ENCODE results near the gene LNX1. TPM values are rescaled to one million over a fixed set of nuclear protein-coding genes. Genes with fewer than 3 reads are reported as not detected.

LNX1 gene
- total RNA-seq, 1 donor from 2014 or later, result 4.2 TPM

- H3K27ac ChIP-seq (ENCODE audit: low read depth, low read length), result no peak overlapping the region
- no peaks in the 10 kb centered on the region for H3K9me3 ChIP-seq (ENCODE audit: control insufficient read depth in 3 of 3, low read length in 3 of 3)
- no peaks in the 10 kb centered on the region for H3K4me1 ChIP-seq (ENCODE audit: control insufficient read depth in 3 of 3, insufficient read depth in 3 of 3, low read length in 3 of 3)
- no peak overlapping the region for H3K9ac ChIP-seq (ENCODE audit: low read depth in 1 of 3, low read length in 3 of 3)
- H3K27me3 ChIP-seq (ENCODE audit: control insufficient read depth in 3 of 3, insufficient read depth in 3 of 3, low read length in 3 of 3), result no peaks in the 10 kb centered on the region
- H3K36me3 ChIP-seq (ENCODE audit: control insufficient read depth in 3 of 3, insufficient read depth in 3 of 3, low read length in 3 of 3), result no peaks in the 10 kb centered on the region
- H3K4me3 ChIP-seq (ENCODE audit: low read length in 3 of 3), result no peak overlapping the region
Measured at GRCh38 chr4:53545273-53545672, 46.0 kb downstream of the LNX1 start.

DNA sequence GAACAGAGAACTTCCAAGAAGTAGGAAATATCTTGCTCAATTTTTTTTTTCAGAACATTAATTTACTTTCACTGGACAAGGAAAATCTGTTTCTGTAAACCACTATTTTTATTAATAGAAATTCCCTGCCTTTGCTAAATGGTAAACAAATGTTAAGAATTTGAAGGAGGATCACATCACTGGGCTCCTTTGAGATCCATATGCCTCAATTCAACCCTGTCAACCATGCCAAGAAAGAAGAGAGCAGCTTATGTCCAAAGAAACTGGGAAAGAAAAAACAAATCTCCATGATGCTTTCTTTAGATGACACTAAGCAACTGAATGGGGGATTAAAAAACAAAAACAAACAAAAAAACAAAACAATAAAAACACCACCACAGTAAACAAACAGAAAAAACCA is 47.7 kb downstream of the LNX1 start:
- Histone ChIP-seq H3K27me3 (ENCODE audit: control insufficient read depth in 3 of 3, insufficient read depth in 3 of 3, low read length in 3 of 3) (no peaks in the 10 kb centered on the region), H3K4me1 (ENCODE audit: control insufficient read depth in 3 of 3, insufficient read depth in 3 of 3, low read length in 3 of 3) (no peaks in the 10 kb centered on the region), H3K9ac (ENCODE audit: low read depth in 1 of 3, low read length in 3 of 3) (no peak overlapping the region), H3K4me3 (ENCODE audit: low read length in 3 of 3) (no peak overlapping the region), H3K27ac (ENCODE audit: low read depth, low read length) (no peak overlapping the region), H3K9me3 (ENCODE audit: control insufficient read depth in 3 of 3, low read length in 3 of 3) (no peaks in the 10 kb centered on the region), H3K36me3 (ENCODE audit: control insufficient read depth in 3 of 3, insufficient read depth in 3 of 3, low read length in 3 of 3) (no peaks in the 10 kb centered on the region)

DNA sequence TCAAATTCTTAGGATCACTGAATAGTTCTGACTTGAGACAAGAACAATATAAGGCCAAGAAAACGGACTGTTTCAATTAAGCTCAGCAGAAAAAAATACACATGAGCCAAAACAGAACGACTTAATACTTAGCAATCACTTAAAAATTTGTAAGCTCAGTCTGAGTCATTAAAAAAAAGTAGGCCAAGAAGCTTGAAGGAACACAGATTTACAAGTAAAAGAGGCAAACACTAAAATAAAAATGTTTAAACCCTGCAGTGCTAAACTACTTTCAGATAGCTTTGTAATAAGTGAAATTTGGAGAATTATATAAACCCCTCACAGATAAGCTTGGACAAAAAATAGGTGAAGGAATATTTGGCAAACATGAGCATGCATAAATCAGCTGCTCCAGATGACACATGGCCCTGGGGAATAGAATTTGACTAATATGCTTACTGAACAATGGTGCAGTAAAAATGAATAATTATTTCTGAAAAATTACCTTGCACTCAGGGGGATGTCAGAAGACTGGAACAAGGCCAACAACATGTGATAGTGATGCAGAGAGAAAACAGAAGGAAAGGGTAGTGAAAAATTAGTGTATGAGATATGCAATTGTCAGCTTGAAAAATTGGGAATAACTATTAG is 49.6 kb downstream of the LNX1 start:
- H3K27ac ChIP-seq (ENCODE audit: low read depth, low read length), result peak overlapping the region; percentile 56
- no peak overlapping the region for H3K4me3 ChIP-seq (ENCODE audit: low read length in 3 of 3)
- H3K9me3 ChIP-seq (ENCODE audit: control insufficient read depth in 3 of 3, low read length in 3 of 3), result no peaks in the 10 kb centered on the region
- H3K36me3 ChIP-seq (ENCODE audit: control insufficient read depth in 3 of 3, insufficient read depth in 3 of 3, low read length in 3 of 3), result no peaks in the 10 kb centered on the region
- H3K4me1 ChIP-seq (ENCODE audit: control insufficient read depth in 3 of 3, insufficient read depth in 3 of 3, low read length in 3 of 3), result no peaks in the 10 kb centered on the region
- H3K27me3 ChIP-seq (ENCODE audit: control insufficient read depth in 3 of 3, insufficient read depth in 3 of 3, low read length in 3 of 3), result peaks cover 0 to 4% (median 0%) of the 10 kb centered on the region in 3 donors
- no peak overlapping the region for H3K9ac ChIP-seq (ENCODE audit: low read depth in 1 of 3, low read length in 3 of 3)

DNA sequence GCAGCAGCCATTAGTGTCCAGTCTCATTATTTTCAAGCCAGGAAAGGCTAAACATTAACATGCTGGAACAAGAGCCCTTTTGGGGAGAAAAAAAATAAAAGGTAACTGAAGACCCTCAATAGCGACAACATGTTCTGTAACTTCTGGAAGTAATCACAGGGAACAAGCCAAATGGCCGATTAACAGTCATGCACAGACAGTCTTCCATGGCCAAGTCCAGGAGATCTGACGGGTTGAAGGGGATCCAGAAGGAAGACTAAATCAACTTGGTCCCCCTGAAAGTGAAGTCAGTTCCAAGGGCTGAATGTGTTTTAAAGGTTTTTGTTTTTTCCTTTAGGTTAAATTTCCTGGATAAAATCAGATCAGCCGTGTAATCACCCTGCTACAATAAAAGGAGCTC is 52.5 kb downstream of the LNX1 start:
- no peaks in the 10 kb centered on the region for H3K9me3 ChIP-seq (ENCODE audit: control insufficient read depth in 3 of 3, low read length in 3 of 3)
- H3K4me3 ChIP-seq (ENCODE audit: low read length in 3 of 3), result no peak overlapping the region
- H3K27ac ChIP-seq (ENCODE audit: low read depth, low read length), result no peak overlapping the region
- no peaks in the 10 kb centered on the region for H3K4me1 ChIP-seq (ENCODE audit: control insufficient read depth in 3 of 3, insufficient read depth in 3 of 3, low read length in 3 of 3)
- H3K9ac ChIP-seq (ENCODE audit: low read depth in 1 of 3, low read length in 3 of 3), result no peak overlapping the region
- peaks cover 0 to 4% (median 0%) of the 10 kb centered on the region in 3 donors for H3K27me3 ChIP-seq (ENCODE audit: control insufficient read depth in 3 of 3, insufficient read depth in 3 of 3, low read length in 3 of 3)
- H3K36me3 ChIP-seq (ENCODE audit: control insufficient read depth in 3 of 3, insufficient read depth in 3 of 3, low read length in 3 of 3), result no peaks in the 10 kb centered on the region

DNA sequence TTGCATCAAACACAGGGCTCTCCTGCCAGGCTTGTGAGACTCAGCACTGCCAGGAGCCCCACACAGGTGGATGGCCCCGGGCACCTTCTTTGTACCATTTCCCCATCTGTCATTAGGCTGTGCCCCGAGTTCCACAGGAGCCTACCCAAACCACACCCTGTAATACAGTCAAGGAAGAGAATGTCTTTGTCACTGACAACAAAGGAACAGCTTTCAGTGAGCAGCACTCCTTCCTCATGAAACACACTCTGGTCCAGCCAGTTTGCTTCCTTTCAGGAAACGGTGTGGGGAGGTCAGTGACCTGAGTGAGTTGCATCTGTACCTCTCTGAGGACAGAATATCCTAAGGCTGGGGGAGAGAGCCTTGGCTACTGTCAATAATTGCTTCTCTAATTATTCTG is 53.7 kb downstream of the LNX1 start:
- Histone ChIP-seq H3K27ac (ENCODE audit: low read depth, low read length) (no peak overlapping the region), H3K9ac (ENCODE audit: low read depth in 1 of 3, low read length in 3 of 3) (no peak overlapping the region), H3K4me3 (ENCODE audit: low read length in 3 of 3) (no peak overlapping the region), H3K36me3 (ENCODE audit: control insufficient read depth in 3 of 3, insufficient read depth in 3 of 3, low read length in 3 of 3) (no peaks in the 10 kb centered on the region), H3K9me3 (ENCODE audit: control insufficient read depth in 3 of 3, low read length in 3 of 3) (no peaks in the 10 kb centered on the region), H3K27me3 (ENCODE audit: control insufficient read depth in 3 of 3, insufficient read depth in 3 of 3, low read length in 3 of 3) (peaks cover 0 to 4% (median 0%) of the 10 kb centered on the region in 3 donors), H3K4me1 (ENCODE audit: control insufficient read depth in 3 of 3, insufficient read depth in 3 of 3, low read length in 3 of 3) (peaks cover 0 to 2% (median 0%) of the 10 kb centered on the region in 3 donors)

GRCh38 chr4:53536328-53536727 is 55.0 kb downstream of the LNX1 start:
- peaks cover 0 to 4% (median 0%) of the 10 kb centered on the region in 3 donors for H3K27me3 ChIP-seq (ENCODE audit: control insufficient read depth in 3 of 3, insufficient read depth in 3 of 3, low read length in 3 of 3)
- H3K4me3 ChIP-seq (ENCODE audit: low read length in 3 of 3), result no peak overlapping the region
- no peak overlapping the region for H3K9ac ChIP-seq (ENCODE audit: low read depth in 1 of 3, low read length in 3 of 3)
- H3K9me3 ChIP-seq (ENCODE audit: control insufficient read depth in 3 of 3, low read length in 3 of 3), result no peaks in the 10 kb centered on the region
- no peaks in the 10 kb centered on the region for H3K36me3 ChIP-seq (ENCODE audit: control insufficient read depth in 3 of 3, insufficient read depth in 3 of 3, low read length in 3 of 3)
- H3K4me1 ChIP-seq (ENCODE audit: control insufficient read depth in 3 of 3, insufficient read depth in 3 of 3, low read length in 3 of 3), result peaks cover 0 to 3% (median 0%) of the 10 kb centered on the region in 3 donors
- H3K27ac ChIP-seq (ENCODE audit: low read depth, low read length), result no peak overlapping the region

DNA sequence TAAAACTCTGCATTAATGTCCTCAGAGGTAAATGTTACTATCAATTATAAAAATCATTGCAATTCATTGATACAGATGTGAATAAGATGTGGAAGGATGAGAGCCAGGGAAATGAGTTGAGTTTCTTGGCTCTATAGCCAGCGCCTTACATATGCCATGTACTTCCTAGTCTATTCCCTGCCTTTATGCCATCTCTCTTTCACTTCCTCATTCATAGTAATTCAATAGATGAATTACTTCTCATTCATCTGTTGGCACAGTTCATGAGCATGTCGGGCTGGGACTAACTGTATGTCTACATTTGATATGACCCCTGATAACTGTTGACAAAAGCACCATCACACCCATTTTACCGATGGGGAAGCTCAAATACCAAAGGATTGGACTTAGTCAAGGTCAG is 55.7 kb downstream of the LNX1 start:
- no peak overlapping the region for H3K4me3 ChIP-seq (ENCODE audit: low read length in 3 of 3)
- H3K9ac ChIP-seq (ENCODE audit: low read depth in 1 of 3, low read length in 3 of 3), result no peak overlapping the region
- H3K36me3 ChIP-seq (ENCODE audit: control insufficient read depth in 3 of 3, insufficient read depth in 3 of 3, low read length in 3 of 3), result no peaks in the 10 kb centered on the region
- peaks cover 0 to 3% (median 0%) of the 10 kb centered on the region in 3 donors for H3K4me1 ChIP-seq (ENCODE audit: control insufficient read depth in 3 of 3, insufficient read depth in 3 of 3, low read length in 3 of 3)
- H3K27ac ChIP-seq (ENCODE audit: low read depth, low read length), result no peak overlapping the region
- no peaks in the 10 kb centered on the region for H3K9me3 ChIP-seq (ENCODE audit: control insufficient read depth in 3 of 3, low read length in 3 of 3)
- peaks cover 0 to 4% (median 0%) of the 10 kb centered on the region in 3 donors for H3K27me3 ChIP-seq (ENCODE audit: control insufficient read depth in 3 of 3, insufficient read depth in 3 of 3, low read length in 3 of 3)

DNA sequence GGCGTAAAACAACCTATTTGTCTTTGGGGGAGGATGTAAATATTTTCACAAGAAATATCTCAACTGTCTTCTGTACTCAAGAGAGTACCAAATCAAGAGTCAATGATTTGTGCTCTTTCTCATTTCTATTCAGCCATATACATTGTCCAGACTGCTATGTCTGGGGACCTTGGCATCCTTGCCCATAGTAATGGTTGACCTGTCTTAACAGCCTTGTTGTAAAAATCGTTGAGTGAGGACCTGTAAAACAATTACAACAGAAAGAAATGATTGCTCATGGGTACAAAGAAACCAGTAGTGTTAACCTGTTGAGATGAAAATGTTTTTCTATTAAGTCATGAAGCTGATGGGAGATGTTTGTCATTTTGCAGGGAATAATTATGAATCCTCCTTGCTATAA is 56.6 kb downstream of the LNX1 start:
- H3K4me1 ChIP-seq (ENCODE audit: control insufficient read depth in 3 of 3, insufficient read depth in 3 of 3, low read length in 3 of 3), result peaks cover 0 to 3% (median 0%) of the 10 kb centered on the region in 3 donors
- H3K9me3 ChIP-seq (ENCODE audit: control insufficient read depth in 3 of 3, low read length in 3 of 3), result no peaks in the 10 kb centered on the region
- H3K9ac ChIP-seq (ENCODE audit: low read depth in 1 of 3, low read length in 3 of 3), result no peak overlapping the region
- peaks cover 0 to 4% (median 0%) of the 10 kb centered on the region in 3 donors for H3K27me3 ChIP-seq (ENCODE audit: control insufficient read depth in 3 of 3, insufficient read depth in 3 of 3, low read length in 3 of 3)
- no peaks in the 10 kb centered on the region for H3K36me3 ChIP-seq (ENCODE audit: control insufficient read depth in 3 of 3, insufficient read depth in 3 of 3, low read length in 3 of 3)
- no peak overlapping the region for H3K27ac ChIP-seq (ENCODE audit: low read depth, low read length)
- H3K4me3 ChIP-seq (ENCODE audit: low read length in 3 of 3), result no peak overlapping the region

DNA sequence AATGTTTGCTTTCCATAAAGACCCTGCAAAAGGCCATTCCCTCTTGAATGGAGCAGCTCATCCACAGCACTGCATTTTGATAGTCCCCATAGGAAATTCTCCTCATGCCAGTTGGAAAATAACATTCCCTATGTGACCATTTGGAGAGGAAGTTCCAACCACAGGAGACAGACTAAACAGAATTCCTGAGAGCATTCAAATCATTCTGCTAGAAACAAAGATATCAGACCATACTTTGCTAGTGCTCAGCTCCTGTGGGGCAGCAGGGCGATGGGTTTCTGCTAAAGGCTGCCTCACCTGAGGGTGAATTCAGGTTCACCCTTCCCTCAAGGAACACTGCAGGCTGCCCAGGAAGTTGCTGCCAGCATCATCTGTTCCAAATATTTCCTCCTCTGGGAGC is 58.8 kb downstream of the LNX1 start:
- peaks cover 0 to 3% (median 0%) of the 10 kb centered on the region in 3 donors for H3K4me1 ChIP-seq (ENCODE audit: control insufficient read depth in 3 of 3, insufficient read depth in 3 of 3, low read length in 3 of 3)
- H3K4me3 ChIP-seq (ENCODE audit: low read length in 3 of 3), result no peak overlapping the region
- peaks cover under 1 to 2% (median 1%) of the 10 kb centered on the region in 3 donors for H3K27me3 ChIP-seq (ENCODE audit: control insufficient read depth in 3 of 3, insufficient read depth in 3 of 3, low read length in 3 of 3)
- no peaks in the 10 kb centered on the region for H3K9me3 ChIP-seq (ENCODE audit: control insufficient read depth in 3 of 3, low read length in 3 of 3)
- H3K27ac ChIP-seq (ENCODE audit: low read depth, low read length), result no peak overlapping the region
- H3K9ac ChIP-seq (ENCODE audit: low read depth in 1 of 3, low read length in 3 of 3), result no peak overlapping the region
- H3K36me3 ChIP-seq (ENCODE audit: control insufficient read depth in 3 of 3, insufficient read depth in 3 of 3, low read length in 3 of 3), result no peaks in the 10 kb centered on the region

DNA sequence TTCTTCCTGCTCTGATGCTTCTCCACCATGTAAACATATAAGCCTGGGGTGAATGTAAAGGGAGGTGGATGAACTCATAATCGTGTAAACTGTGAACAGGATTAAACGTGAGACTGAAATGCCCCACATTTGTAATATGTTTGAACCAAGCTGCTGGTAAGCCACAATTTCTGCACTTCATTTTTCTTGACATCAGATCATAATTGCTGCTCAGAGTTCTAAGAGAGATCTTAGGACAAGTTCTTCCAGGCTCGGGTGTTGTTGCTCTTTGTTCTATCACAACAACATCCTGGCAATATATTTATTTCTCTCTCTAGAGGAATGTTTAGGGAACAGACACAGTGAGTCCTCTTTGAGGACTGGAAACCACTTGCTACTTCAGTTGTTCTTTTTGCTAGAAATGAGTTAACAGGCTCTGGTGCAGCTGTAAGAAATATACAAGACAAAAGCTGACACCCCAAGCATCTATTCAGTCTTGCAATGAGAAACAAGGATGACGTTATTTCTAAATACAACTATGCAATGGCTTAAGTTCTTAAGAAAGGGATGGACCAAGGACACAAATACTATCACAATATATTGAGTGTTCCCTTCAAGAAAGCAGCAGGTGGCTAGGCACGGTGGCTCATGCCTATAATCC is 59.6 kb downstream of the LNX1 start:
- Histone ChIP-seq H3K4me3 (ENCODE audit: low read length in 3 of 3) (no peak overlapping the region), H3K9ac (ENCODE audit: low read depth in 1 of 3, low read length in 3 of 3) (no peak overlapping the region), H3K27me3 (ENCODE audit: control insufficient read depth in 3 of 3, insufficient read depth in 3 of 3, low read length in 3 of 3) (peaks cover 0 to 3% (median 3%) of the 10 kb centered on the region in 3 donors), H3K27ac (ENCODE audit: low read depth, low read length) (no peak overlapping the region), H3K9me3 (ENCODE audit: control insufficient read depth in 3 of 3, low read length in 3 of 3) (no peaks in the 10 kb centered on the region), H3K4me1 (ENCODE audit: control insufficient read depth in 3 of 3, insufficient read depth in 3 of 3, low read length in 3 of 3) (peaks cover 0 to 3% (median 0%) of the 10 kb centered on the region in 3 donors), H3K36me3 (ENCODE audit: control insufficient read depth in 3 of 3, insufficient read depth in 3 of 3, low read length in 3 of 3) (no peaks in the 10 kb centered on the region)
